C4-2B (cell line): ENCODE data around the gene OTP.
"Not testable (repeated sequence)": the region's sequence is repeated elsewhere in the genome, so short reads cannot be mapped to it uniquely, and the experiment has no call there.

Source experiments
- H3K27ac ChIP-seq: fragments of 450-650 bp; 2 replicates; pipeline ENCODE4 v1.5.1; 2017
- ZFX ChIP-seq: fragments of 450-650 bp; IDR thresholded peaks from 2 replicates; pipeline ENCODE4 v1.6.1; 2017
- TF ChIP-seq, protein P1 (sequence below): fragments of 450-650 bp; conservative IDR thresholded peaks from 2 replicates; pipeline ENCODE4 v1.5.1; 2017; ENCODE audit warnings: mild to moderate bottlenecking

Gene OTP

GRCh38 chr5:77621440-77621839 lies 17.1 kb downstream of the OTP start:
- TF ChIP-seq, protein P1, sequence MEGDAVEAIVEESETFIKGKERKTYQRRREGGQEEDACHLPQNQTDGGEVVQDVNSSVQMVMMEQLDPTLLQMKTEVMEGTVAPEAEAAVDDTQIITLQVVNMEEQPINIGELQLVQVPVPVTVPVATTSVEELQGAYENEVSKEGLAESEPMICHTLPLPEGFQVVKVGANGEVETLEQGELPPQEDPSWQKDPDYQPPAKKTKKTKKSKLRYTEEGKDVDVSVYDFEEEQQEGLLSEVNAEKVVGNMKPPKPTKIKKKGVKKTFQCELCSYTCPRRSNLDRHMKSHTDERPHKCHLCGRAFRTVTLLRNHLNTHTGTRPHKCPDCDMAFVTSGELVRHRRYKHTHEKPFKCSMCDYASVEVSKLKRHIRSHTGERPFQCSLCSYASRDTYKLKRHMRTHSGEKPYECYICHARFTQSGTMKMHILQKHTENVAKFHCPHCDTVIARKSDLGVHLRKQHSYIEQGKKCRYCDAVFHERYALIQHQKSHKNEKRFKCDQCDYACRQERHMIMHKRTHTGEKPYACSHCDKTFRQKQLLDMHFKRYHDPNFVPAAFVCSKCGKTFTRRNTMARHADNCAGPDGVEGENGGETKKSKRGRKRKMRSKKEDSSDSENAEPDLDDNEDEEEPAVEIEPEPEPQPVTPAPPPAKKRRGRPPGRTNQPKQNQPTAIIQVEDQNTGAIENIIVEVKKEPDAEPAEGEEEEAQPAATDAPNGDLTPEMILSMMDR, result no peak
- TF ChIP-seq ZFX, result no peak
- no peak overlapping the region for H3K27ac ChIP-seq

- no peak for TF ChIP-seq ZFX
- TF ChIP-seq, protein P1, result peak; percentile 64
- no peak overlapping the region for H3K27ac ChIP-seq
Observed at GRCh38 chr5:77620405-77620804, 18.1 kb downstream of the OTP start.

DNA sequence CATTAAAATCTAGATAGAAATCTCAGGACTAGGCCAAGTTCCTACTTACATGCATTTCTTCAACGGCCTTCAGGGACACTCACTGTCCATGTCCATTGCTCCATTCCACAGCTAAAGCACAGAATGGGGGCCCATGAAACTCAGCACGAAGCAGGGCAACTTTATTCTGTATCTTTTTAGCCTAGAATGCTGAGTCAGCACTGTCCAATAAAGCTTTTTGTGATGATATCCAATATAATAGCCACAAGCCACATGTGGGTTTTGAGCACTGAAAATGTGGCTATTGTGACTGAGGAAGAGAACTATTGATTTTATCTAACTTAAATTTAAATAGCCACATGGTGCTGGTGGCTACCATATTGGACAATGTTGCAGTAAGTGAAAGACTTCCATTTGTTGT lies 21.6 kb downstream of the OTP start:
- TF ChIP-seq, protein P1, result no peak
- TF ChIP-seq ZFX, result no peak

DNA sequence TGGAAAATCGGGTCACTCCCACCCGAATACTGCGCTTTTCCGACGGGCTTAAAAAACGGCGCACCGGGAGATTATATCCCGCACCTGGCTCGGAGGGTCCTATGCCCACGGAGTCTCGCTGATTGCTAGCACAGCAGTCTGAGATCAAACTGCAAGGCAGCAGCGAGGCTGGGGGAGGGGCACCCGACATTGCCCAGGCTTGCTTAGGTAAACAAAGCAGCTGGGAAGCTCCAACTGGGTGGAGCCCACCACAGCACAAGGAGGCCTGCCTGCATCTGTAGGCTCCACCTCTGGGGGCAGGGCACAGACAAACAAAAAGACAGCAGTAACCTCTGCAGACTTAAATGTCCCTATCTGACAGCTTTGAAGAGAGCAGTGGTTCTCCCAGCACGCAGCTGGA lies 29.6 kb downstream of the OTP start:
- not testable (repeated sequence) for H3K27ac ChIP-seq

More for the DNA sequence above, 21.6 kb downstream of the OTP start:
- no peak overlapping the region for H3K27ac ChIP-seq

DNA sequence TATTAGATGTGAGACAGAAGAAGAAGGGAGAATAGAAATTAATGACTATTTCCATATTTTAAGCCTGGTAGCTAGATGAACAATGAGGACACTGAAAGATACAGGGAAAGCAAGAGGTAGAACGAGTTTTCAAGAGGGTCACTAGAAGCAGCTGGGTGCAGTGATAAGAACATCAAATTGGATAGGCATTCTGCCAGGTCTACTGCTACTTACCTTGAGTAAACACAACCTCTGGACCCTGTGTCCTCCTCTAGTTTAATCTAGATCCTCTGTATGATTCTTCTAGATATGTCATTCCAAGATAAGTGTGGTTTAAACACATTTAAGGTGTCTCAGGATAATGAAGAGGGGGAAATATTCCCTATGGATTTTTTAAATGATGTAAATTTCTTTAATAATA lies 31.2 kb downstream of the OTP start:
- no peak for TF ChIP-seq ZFX
- TF ChIP-seq, protein P1, result no peak
- H3K27ac ChIP-seq, result no peak overlapping the region

GRCh38 chr5:77606279-77606678 lies 32.2 kb downstream of the OTP start:
- H3K27ac ChIP-seq, result no peak overlapping the region
- TF ChIP-seq, protein P1, result no peak
- no peak for TF ChIP-seq ZFX

DNA sequence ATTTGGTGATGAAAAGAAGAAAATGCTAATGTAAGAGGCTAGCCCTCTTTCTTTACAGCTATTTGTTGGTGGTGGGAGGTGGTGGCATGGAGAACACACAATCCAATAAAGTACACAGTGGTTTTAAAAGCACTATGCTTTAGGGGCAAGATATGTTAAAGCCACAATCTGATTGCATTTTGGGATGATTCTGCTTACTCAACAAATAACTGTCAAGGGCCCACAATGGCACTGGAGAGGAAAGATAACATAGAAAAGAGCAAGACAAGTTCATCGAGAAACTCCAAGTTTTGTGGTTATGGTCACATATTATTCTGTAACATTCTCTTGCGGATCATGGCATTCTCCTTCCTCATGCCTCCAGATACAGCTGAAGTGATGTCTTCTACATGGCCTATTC lies 38.8 kb downstream of the OTP start:
- no peak overlapping the region for H3K27ac ChIP-seq
- TF ChIP-seq, protein P1, result no peak
- TF ChIP-seq ZFX, result no peak

GRCh38 chr5:77590347-77590746 lies 48.2 kb downstream of the OTP start:
- H3K27ac ChIP-seq, result no peak overlapping the region
- TF ChIP-seq, protein P1, result no peak
- no peak for TF ChIP-seq ZFX
